ENCODE data around the gene RALBP1.

The RALBP1 gene

DNA sequence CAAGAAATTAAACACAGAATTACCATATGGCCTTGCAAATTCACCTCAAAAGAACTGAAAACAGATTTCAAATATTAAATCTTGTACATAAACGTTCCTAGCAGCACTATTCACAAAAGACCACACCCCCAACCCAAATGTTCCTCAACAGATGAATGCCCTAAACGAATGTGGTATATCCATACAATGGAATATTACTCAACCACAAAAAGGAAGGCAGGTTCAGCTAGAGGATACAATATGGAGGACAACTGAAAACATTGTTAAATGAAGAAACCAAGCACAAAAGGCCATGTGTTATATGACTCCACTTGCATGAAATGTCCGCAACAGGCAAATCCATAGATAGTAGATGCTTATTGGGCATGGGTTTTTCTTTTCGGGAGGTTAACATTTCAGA, 77.3 kb downstream of the RALBP1 start:
- no peak for DNase-seq

GRCh38 chr18:9557250-9557943, 82.1 kb downstream of the RALBP1 start:
- no peak for DNase-seq

DNA sequence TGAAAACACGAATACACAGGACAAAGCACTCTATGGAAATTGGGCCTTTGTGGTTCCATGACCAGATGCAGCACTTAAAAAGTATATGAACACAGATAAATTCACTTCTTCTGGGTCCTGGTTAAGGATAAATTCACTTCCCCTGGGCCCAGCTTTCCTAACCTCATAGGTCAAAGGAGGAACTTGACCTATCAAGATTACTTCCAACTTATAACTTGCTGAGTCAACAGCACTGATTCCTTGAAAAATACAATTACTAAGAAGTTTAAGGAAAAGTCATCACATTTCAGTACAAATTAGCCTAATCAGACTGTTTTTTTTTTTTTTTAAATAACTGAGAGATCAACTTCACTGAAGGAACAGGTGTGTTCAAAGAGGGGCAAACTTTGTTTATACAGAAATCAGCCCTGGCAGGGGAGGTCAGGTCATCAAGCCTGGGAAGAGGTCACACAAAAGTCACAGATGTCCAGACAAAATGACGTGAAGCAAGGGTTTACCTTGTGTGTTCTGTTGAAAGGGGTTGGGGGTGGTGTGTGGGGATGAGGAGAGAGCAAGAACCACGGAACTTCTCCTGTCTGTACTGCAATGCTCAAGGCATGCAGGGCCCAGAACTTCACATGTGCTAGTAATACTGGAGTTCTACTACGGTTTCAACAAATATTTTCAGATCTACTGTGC, 83.2 kb downstream of the RALBP1 start:
- no peak for DNase-seq

- no peak for DNase-seq
Observed at GRCh38 chr18:9559253-9559652, 83.9 kb downstream of the RALBP1 start.

DNA sequence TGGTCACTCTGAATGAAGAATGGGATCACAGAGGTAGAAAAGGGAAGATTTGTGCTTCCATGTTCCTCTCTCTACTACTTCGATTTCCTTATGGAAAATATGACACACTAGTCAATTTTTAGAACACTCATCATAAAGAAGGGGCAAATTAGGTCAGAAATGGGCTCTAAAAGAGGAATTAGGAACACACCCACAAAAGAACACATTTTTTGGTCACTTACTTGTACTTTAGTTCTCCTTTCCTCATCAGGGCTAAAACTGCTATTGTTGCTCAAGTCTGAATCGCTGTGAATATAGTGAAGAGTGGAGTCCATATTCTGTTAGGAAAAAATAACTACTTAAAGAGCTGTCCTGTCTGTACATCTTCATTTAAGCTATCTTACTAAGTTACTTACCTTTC, 86.4 kb downstream of the RALBP1 start:
- no peak for DNase-seq

DNA sequence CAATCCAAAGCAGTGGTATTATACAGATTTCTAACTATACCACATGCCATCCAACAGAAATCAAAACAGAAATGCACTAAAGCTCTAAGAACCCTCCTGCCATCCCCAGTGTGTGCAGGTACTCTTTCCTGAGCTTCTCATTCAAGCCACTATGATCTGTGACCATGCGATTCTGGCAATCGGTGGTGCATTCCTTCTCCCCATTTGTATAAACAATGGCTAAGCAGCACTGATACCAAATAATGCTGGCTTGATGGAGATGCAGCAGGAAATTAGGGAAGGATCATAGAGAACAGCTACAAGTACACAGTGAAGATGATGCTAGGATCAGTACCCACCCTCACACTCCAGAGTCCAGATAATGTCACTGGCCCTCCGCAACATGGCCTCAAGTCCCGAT, 87.3 kb downstream of the RALBP1 start:
- DNase-seq = no peak

DNA sequence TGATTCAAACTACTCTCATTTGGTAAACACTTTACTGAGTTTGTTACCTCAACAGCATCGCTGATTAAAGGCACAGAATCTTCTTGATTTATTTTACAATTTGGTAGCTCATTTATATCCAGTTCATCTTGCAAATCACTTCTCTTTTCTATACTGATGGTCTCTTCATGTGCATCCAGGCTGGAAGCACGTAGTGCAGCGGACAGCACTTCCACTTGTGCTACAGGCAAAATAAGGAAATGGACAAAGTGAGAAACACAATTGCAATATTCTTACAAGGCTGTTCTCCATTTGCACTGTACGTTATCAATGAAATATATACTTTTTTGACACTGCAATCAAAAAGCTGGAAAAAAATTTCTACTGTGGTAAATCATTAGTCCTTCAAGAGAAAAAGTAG, 88.0 kb downstream of the RALBP1 start:
- no peak for DNase-seq

- DNase-seq = no peak
Observed at GRCh38 chr18:9565407-9565806, 90.1 kb downstream of the RALBP1 start.

DNA sequence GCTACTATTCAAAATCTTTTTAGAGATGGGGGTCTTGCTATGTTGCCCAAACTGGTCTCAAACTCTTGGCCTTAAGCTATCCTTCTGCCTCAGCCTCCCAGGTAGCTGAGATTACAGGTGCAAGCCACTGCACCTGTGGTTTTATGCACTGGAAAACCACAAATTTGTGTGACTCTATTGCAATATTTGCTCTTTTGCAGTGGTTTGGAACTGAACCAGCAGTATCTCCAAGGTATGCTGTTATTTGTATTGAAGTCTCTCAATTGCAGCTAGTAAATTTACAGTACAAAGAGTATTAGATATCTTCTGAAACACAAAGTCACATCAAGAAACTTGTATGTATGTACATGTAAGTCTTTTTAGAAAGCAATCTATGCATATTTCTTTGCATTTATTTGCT, 92.9 kb downstream of the RALBP1 start:
- no peak for DNase-seq

DNA sequence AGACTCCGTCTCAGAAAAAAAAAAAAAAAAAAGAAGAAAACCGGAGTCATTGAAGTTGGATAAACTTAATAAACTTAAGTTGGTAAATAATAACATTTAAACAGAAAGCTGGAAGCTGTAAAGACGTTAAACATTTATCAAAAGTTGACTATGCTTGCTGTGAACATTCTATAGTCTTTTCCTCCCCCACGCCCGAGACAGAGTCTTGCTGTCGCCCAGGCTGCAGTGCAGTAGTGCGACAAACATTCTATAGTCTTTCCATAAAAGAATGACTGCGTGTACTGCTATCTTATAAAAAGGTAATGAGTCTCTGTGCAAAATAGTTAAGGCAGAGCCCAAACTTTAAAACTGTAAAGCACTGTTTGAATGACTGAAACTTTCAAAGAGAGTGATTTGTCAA, 93.9 kb downstream of the RALBP1 start:
- DNase-seq = no peak

DNA sequence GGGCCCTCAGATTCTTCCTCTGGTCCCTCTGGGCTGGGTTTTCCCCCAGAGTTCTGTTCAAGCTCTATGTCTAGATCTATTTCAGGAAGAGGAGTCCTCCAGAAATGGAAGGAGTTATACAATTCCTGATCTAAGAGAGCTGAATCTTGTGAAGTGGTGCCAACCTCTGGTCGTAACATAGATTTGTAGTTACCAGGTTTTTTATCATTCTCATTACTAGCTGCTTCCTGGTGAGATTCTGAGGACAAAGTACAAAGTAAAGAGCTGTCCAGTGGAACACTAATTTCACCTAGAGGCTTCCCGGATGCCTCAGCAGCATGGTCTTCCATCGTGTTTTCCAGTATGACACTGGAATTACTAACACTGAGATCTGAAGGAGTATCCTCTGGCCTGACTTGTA, 94.9 kb downstream of the RALBP1 start:
- DNase-seq = no peak

DNA sequence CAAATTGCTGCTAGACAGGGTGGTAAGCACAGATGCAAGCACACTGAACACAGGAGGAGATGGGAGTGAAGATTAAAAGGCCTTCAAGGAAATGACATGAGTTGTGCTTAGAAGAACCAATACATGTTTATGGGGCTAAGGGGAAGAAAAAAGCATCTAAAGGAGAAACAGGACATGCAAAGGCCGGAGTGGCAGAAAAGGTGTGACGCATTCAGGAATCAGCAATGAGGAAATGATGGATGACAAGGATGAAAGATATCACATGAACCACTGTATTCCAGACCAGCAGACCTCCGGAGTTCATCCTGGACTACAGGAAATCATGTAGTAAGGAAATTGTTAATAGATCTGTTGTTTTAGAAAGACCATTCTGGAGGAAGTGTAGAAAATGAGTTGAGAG, 96.2 kb downstream of the RALBP1 start:
- DNase-seq = no peak

DNA sequence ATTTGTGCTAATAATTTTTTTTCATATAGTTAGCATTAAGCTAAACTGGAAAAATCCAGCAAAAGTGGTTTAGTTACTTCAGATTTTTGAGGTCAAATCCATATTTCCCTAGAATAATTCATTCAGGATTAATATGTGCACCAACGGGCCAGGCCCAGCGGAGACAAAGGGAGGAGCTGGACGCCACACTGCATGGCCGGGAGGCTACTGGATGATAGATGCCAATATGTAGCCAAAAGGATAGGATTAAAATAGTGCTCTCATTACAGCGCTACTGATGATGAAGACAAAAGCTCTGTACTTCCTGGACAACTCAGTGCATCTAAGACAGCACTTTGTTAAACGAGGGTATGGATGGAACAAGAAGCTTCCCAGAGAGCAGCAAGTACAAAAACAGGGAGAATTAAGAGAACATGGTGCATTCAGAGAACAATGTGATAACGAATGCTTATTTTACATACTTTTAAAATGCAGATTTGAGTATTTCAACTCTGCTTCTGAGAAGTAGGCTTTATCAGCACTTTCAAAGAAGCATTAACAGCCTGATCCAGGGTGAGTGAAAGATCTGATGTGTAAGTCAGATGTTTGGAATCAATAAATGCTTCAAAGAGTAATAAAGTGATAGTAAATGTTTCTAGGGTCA, 99.3 kb downstream of the RALBP1 start:
- DNase-seq = no peak

DNA sequence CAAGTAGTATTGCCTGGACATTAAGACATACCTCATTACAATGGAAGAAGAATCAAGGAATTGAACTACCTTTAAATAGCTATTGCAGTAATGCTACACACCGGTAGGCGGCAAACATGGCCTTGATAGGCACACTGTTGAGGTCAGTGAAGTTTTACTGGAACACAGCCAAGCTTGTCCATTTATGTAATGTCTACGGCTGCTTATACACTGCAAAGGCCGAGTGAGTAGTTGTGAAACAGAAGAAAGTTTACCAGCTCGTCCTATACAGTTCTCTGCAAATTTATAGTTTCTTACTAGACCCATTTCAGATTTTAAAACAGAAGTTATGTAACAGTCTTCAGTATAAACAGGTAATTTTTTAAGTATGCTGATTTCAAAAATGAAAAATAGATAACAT, 100.2 kb downstream of the RALBP1 start:
- DNase-seq = no peak

GRCh38 chr18:9577361-9577760, 102.0 kb downstream of the RALBP1 start:
- DNase-seq = no peak

DNA sequence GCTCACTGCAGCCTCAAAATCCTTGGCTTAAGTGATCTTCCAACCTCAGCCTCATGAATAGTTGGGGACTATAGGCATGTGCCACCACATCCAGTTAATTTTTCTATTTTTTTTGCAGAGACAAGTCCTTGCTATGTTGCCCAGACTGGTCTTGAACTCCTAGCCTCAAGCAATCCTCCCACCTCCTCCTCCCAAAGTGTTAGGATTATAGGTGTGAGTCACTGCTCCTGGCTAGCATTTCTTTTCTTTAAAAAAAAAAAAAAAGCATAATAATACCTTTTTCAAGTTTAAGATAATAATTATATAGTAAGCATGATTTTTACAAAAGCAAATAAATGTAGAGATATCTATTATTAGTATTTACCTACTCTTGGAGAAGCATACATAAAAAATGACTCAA, 103.0 kb downstream of the RALBP1 start:
- DNase-seq = no peak

DNA sequence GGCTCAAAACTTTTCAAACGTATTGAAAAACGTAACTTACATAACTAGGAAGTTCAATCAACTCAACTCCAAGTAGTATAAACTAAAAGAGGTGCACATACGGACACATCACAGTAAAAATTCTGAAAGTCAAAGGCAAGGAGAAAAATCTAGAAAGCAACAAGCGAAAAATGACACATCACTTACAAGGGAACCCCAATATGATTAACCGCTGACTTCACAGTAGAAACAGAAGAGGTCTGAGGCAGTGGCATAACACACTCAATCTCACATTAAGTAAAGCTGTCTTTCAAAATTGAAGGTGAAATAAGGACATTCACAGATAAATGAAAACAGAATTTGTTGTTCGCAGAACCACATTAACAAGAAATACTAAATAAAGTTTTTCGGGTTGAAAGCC, 106.4 kb downstream of the RALBP1 start:
- DNase-seq = no peak

- DNase-seq = no peak
Observed at GRCh38 chr18:9586814-9587213, 111.5 kb downstream of the RALBP1 start.

Data from NCI-H446 (cell line).